Subcutaneous preadipocyte (primary cell): ENCODE measurements around the gene ADAM17. TPM values are rescaled to one million over a fixed set of nuclear protein-coding genes. Genes with fewer than 3 reads are reported as not detected.

Experiments
- total RNA-seq: library from RNA; depleted of rRNA; stranded (reverse); fragments of >200 nt; gene quantifications from 2 replicates; pipeline ENCODE4 v1.2.3, GENCODE V29; 2012

ADAM17 gene
- 39.3 and 45.7 TPM in 2 replicates for total RNA-seq

GRCh38 chr2:9555297-9556120 is at the start of gene ADAM17:
ADAM17 (minus strand) TSS chr2:9555830; CDS start chr2:9555605, 225 bp downstream.

GRCh38 chr2:9474361-9475057 is 81.1 kb downstream of the ADAM17 start, which contains the start of gene IAH1:
IAH1 (plus strand) TSS chr2:9474551; CDS start chr2:9474567, 16 bp downstream.

Other genes starting within 250 kb of the ADAM17 start
- gene ITGB1BP1, start 132.3 kb downstream of the ADAM17 start, total RNA-seq: 38.1 and 49.2 TPM in 2 replicates
- 52.2 and 62.4 TPM in 2 replicates for gene CPSF3, start 132.2 kb downstream of the ADAM17 start, total RNA-seq
- 49.5 and 62.8 TPM in 2 replicates for gene IAH1, start 81.3 kb downstream of the ADAM17 start, total RNA-seq
- 348 and 438 TPM in 2 replicates for gene YWHAQ, start 75.2 kb upstream of the ADAM17 start, total RNA-seq